Superior temporal gyrus (tissue), 1 donor: ENCODE measurements around the gene ARHGAP24.
A peak's percentile ranks its signal among the peaks of the same experiment; 100 is the strongest.
"Not testable (repeated sequence)": the region's sequence is repeated elsewhere in the genome, so short reads cannot be mapped to it uniquely, and the experiment has no call there.

Experiments used
- DNase-seq: peaks from one replicate; pipeline ENCODE4 v3.0.0-alpha.2; 2016; ENCODE audit errors: extremely low spot score

ARHGAP24 gene

DNA sequence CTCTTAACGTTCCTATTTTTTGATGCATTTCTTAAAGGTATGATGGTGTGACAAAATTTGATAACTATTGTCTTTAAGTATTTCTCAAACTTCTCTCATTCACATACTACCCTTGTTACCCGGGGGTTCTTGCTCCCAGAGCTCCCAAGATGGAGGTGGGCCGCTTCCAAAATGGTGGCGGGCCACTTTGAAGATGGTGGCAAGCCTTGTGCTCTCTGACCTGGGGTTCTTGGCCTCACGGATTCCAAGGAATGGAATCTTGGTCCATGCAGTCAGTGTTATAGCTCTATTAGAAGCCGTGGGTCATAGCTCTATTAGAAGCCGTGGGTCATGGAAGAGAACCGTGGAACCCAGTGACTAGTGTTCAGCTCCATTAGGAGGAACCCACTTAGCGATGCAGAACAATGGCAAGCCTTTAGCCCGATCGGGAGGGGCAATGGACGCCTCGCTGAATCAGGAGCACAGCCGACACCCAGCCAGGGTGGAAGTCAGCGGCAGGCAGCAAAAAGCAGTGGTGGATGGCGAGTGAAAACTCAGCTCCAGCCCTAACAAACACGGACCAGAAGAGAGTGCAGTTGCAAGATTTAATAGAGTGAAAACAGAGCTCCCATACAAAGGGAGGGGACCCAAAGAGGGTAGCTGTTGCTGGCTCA is 481.5 kb downstream of the ARHGAP24 start:
- no peak for DNase-seq

- no peak for DNase-seq
Observed at GRCh38 chr4:85961887-85962286, 486.9 kb downstream of the ARHGAP24 start.

- DNase-seq = no peak
Observed at GRCh38 chr4:85963231-85963630, 488.3 kb downstream of the ARHGAP24 start.

DNA sequence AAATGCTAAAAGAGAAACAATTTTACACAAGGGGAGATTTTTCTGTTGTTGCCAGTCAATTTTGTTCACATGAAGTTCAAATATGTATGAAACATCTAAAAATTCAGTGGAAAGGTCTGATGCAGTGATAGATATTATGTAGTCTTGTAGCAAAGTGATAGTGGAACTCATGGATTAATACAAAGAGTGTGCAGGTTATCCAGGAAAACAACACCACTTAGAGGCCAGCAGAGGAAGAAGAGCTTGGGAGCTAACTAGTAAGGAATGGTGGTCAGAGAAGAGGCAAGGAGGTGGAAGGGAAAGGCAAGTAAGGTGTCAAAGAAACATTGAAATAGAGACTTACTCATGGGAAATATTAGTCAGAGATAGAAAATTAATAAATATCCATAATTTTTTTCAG is 489.3 kb downstream of the ARHGAP24 start:
- DNase-seq = no peak

- not testable (repeated sequence) for DNase-seq
Observed at GRCh38 chr4:85965017-85965416, 490.1 kb downstream of the ARHGAP24 start.

GRCh38 chr4:85965529-85965928 is 490.6 kb downstream of the ARHGAP24 start:
- DNase-seq = no peak

DNA sequence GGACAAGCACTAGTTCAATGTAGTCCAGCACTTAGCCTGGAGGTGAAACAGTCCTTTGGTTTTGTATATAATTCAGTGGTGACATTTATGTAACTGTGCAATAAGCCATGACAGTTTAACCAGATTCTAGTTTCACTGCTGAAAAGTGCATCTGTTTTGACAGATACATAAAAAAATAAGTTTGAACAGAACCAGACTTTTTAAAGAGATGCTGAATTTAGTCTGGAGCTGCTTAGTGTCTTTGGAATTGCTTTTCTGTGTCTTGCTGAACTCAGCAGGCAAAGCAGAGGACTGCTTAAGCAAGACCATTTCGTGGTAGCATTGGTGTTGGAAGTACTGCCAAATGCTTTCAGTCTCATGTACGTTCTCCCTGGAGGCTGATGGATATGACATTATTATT is 491.4 kb downstream of the ARHGAP24 start:
- no peak for DNase-seq

GRCh38 chr4:85967872-85968271 is 492.9 kb downstream of the ARHGAP24 start:
- no peak for DNase-seq

- DNase-seq = peak; percentile 85
Observed at GRCh38 chr4:85968945-85969819, 494.2 kb downstream of the ARHGAP24 start.

DNA sequence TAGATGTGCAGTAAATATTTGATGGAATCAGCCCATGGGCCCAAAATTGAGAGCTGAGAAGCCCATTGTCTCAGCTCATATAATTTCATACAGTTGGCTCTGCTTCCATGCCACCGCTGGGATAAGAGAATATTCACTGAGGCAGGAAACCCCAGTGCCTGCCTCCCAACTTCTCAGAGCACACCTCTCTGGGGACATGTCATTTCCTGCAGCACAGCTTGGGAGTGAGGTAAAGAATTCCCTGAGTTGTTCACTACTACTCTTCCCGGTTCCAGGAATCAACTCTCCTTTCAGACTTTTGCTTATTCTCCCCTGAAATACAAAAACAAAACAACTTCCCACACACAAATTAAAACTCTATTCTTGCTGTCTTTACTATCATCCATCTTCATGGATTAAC is 495.6 kb downstream of the ARHGAP24 start:
- no peak for DNase-seq

DNA sequence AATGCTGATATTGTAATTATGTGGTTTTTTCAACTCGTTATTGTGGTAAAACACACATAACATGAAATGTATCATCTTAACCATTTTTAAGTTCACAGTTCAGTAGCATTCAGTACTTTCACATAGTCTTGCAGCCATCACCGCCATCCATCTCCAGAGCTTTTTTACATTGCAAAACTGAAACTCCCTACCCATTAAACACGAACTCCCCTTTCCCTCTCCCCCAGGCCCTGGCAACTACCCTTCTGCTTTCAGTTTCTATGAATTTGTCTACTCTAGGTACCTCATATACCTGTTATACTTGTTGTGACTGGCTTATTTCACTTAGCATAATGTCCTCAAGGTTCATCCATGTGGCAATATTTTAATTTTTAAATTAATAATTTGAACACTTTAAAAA is 504.3 kb downstream of the ARHGAP24 start:
- DNase-seq = no peak

DNA sequence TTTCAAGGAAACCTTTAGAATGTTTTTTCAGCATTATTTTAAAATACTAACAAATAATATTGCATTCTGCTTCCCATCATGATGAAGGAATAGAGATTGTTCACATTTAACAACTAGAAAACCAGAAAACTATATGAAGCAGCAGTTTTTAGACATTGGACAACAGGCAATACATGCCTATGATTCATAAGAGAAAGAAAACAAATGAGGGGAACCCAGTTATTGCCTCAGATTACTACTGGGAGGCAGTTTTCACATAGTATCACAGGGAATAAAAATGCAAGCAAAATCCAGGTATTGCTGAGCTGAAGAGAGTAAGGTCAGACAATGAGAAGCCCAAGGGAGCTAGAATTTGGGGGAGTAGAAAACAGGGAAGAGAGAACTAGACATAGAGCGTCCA is 511.3 kb downstream of the ARHGAP24 start:
- DNase-seq = no peak

- DNase-seq = no peak
Observed at GRCh38 chr4:85993641-85994040, 518.7 kb downstream of the ARHGAP24 start.

- DNase-seq = no peak
Observed at GRCh38 chr4:85994576-85994975, 519.6 kb downstream of the ARHGAP24 start.

- DNase-seq = no peak
Observed at GRCh38 chr4:85995361-85995760, 520.4 kb downstream of the ARHGAP24 start.

- no peak for DNase-seq
Observed at GRCh38 chr4:86001591-86001990, 526.6 kb downstream of the ARHGAP24 start.

DNA sequence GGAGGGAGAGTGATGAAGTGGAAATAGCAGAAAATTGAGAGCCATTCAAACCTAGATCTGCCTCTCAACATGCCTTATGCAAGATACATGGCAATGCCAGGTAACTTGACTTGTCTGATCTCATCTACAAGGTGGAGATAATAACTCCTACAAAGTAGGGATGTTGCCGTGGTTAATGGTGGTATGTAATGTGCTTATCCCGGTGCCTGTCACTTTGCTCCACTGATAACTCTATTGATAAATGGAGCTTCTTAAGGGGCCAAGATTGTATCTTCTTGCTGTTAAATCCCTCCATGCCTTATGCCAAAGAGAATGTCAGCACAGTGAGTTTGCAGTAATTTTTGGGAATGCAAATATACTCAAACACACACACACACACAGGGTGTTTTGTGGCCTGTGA is 529.1 kb downstream of the ARHGAP24 start:
- no peak for DNase-seq

GRCh38 chr4:86006057-86006456 is 531.1 kb downstream of the ARHGAP24 start:
- DNase-seq = no peak

GRCh38 chr4:86007042-86007441 is 532.1 kb downstream of the ARHGAP24 start:
- DNase-seq = peak; percentile 51

DNA sequence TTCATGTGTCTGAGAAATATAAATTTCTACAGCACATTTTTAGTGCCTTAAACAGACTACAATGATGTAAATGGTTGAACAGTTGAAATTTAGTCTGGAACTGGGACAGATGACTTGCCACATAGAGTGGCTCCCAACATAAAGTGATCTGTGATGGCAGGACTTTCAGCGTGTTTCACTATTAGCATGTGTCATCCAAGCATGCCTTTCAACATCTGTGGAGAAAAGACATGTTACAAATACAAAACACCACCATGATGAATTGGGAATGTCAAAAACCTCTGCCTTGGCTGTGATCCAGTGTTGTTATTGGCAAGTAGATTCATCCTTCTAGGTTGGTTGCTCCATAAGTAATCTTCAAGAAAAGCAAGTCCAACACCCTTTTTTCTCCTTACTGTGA is 536.2 kb downstream of the ARHGAP24 start:
- DNase-seq = no peak

- DNase-seq = no peak
Observed at GRCh38 chr4:86013621-86014020, 538.7 kb downstream of the ARHGAP24 start.

DNA sequence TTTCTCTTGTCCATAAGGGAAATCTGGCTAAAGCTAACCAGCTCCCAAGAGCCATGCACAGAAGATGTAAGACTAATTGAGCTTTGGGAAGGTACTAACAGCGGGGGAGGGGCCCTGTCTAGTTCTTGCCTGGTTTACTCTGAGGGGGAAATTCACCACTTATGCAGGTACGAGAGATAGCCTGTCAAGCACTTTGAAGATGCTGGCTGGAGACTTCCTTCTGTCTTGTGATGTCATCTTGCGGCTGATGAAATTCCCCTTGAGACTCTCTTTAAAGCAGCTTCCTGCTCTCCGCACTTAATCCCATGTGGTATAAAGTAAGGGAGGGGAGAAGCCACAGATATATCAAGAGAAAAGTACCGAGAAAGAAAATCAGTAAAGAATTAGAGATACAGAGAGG is 539.6 kb downstream of the ARHGAP24 start:
- DNase-seq = no peak
